Liver (tissue), 3 donors: Measurements from ENCODE around the gene BSN.

Source experiments
- SP1 ChIP-seq: IDR thresholded peaks from 2 replicates; pipeline ENCODE4 v1.6.1; 2018; ENCODE audit warnings: antibody characterized with exemption, mild to moderate bottlenecking
- TF ChIP-seq, protein P1 (sequence below): fragments of 150-350 bp; IDR thresholded peaks from 2 replicates; pipeline ENCODE4 v1.5.1; 2017; ENCODE audit warnings: improper control_type of control experiment, low read depth, low read length; ENCODE audit not compliant: missing input control
- donor health status: healthy.
- donor health status: healthy.

DNA sequence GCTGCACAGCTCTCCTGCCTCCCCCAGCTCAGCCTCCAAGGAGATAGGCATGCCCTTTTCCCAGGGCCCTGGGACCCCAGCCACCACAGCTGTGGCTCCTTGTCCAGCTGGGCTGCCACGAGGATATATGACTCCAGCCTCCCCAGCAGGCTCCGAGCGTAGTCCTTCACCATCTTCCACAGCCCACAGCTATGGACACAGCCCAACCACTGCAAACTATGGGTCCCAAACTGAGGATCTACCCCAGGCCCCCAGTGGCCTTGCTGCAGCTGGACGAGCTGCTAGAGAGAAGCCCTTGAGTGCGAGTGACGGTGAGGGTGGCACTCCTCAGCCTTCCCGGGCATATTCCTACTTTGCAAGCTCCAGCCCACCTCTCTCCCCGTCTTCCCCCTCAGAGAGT is 99.3 kb downstream of the BSN start:
- TF ChIP-seq, protein P1, sequence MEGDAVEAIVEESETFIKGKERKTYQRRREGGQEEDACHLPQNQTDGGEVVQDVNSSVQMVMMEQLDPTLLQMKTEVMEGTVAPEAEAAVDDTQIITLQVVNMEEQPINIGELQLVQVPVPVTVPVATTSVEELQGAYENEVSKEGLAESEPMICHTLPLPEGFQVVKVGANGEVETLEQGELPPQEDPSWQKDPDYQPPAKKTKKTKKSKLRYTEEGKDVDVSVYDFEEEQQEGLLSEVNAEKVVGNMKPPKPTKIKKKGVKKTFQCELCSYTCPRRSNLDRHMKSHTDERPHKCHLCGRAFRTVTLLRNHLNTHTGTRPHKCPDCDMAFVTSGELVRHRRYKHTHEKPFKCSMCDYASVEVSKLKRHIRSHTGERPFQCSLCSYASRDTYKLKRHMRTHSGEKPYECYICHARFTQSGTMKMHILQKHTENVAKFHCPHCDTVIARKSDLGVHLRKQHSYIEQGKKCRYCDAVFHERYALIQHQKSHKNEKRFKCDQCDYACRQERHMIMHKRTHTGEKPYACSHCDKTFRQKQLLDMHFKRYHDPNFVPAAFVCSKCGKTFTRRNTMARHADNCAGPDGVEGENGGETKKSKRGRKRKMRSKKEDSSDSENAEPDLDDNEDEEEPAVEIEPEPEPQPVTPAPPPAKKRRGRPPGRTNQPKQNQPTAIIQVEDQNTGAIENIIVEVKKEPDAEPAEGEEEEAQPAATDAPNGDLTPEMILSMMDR: no peak
- no peak for TF ChIP-seq SP1
